AG09309 (cell line): ENCODE measurements around the gene ITPR2.

Source experiments
- DNase-seq: peaks from one replicate; pipeline ENCODE4 v3.0.0-alpha.2; 2010; ENCODE audit warnings: low read depth
- H3K4me3 ChIP-seq: 2 replicates; pipeline ENCODE4 v1.5.1; 2011; ENCODE audit warnings: mild to moderate bottlenecking, low read depth, low read length, moderate library complexity; ENCODE audit not compliant: control insufficient read depth
- TF ChIP-seq, protein P1 (sequence below): IDR thresholded peaks from 2 replicates; pipeline ENCODE4 v1.5.1; 2011; ENCODE audit warnings: mild to moderate bottlenecking, low read depth, low read length, inconsistent platforms; ENCODE audit not compliant: insufficient read depth, control insufficient read depth; ENCODE audit errors: missing control alignments

The ITPR2 gene

DNA sequence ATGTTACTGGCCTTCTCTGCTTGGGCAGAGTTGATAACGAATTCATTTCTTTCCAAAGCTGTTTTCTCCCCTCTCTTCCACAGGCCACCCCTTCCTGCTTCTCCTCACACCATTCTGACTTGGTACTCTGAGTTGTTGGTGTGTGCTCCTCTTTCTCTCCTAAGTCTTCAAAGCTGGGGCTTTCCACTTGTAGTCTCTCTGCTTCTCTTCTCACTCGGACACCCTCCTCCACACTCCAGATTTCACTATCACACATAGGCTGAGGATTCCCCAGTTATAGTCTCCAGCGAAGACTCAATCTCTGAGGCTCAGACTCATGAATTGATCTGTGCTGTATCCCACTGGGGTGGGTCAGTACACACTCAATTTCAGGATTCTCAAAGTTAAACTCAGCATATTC, 436.6 kb downstream of the ITPR2 start:
- TF ChIP-seq, protein P1, sequence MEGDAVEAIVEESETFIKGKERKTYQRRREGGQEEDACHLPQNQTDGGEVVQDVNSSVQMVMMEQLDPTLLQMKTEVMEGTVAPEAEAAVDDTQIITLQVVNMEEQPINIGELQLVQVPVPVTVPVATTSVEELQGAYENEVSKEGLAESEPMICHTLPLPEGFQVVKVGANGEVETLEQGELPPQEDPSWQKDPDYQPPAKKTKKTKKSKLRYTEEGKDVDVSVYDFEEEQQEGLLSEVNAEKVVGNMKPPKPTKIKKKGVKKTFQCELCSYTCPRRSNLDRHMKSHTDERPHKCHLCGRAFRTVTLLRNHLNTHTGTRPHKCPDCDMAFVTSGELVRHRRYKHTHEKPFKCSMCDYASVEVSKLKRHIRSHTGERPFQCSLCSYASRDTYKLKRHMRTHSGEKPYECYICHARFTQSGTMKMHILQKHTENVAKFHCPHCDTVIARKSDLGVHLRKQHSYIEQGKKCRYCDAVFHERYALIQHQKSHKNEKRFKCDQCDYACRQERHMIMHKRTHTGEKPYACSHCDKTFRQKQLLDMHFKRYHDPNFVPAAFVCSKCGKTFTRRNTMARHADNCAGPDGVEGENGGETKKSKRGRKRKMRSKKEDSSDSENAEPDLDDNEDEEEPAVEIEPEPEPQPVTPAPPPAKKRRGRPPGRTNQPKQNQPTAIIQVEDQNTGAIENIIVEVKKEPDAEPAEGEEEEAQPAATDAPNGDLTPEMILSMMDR: no peak
- H3K4me3 ChIP-seq: no peak overlapping the region
- DNase-seq: no peak

DNA sequence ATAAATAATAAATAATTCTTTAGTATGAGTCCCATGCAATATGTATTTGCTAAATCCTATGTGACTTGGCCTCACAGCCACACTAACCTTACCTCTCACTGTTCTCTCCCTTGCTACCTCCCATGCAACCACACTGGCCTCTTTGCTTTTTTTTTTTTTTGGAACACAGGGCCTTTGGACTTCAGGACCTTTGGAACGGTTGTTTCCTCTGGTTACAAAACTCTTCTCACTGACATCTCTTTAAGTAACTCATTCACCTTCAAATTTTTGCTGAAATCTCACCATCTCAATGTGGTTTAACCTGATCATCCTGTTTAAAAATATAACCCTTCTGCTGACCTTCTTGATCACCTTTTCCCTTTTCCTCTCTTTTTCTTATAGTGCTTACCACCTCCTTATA, 443.7 kb downstream of the ITPR2 start:
- no peak for DNase-seq
- no peak overlapping the region for H3K4me3 ChIP-seq
- TF ChIP-seq, protein P1: no peak

DNA sequence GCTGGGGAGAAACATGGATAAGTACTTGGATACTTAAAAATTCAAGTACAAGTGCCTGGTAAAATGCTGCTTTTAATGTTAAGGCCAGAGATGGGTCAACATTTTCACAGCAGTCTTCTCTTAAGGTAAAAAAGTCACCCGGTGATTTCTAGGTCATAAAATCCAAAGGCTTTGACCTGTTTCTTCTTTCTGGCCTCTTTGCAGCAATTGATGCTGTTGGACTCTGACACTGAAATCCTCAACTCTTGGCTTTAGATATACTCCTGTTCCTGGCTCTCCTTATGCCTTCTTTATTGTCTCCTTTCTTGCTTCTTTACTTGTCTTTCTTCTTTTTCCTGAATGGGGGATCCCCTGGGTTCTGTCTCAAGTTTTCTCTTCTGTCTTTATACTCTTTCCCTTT, 448.5 kb downstream of the ITPR2 start:
- no peak overlapping the region for H3K4me3 ChIP-seq
- no peak for DNase-seq
- TF ChIP-seq, protein P1: no peak

DNA sequence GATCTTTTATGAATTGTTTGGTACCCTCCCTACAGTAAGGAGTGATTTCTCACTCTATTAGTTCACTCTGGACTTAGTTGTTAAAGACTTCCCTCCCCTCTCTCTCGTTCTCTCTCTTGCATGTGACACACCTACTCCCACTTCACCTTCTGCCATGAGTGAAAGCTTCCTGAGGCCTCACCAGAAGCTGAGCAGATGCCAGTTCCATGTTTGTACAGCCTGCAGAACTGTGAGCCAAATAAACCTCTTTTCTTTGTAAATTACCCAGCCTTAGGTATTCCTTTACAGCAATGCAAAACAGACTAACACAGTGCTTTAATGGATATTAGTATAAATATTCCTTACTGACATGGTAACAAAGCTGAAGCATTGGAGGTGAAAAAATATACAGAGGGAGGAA, 450.0 kb downstream of the ITPR2 start:
- no peak for DNase-seq
- H3K4me3 ChIP-seq: no peak overlapping the region

DNA sequence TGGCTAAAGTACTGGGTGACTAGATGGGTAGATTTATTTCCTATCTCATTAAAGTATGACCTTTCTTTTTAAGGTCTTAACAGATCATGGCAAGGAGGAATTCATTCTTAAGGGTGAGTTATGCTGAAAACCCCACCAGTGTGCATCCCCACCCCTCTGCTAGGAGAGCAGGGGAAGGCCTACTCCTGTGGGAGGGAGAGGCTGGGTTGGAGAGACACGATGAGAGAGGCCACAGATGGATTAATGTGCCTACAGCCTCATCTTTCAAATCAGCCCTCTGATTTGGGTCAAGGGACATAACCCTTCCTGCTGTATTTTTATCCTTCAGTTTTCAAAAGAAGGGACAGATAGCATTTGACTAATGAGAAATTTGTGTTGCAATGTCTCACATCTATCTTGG, 452.1 kb downstream of the ITPR2 start:
- TF ChIP-seq, protein P1: no peak
- H3K4me3 ChIP-seq: no peak overlapping the region

More for the DNA sequence above, 450.0 kb downstream of the ITPR2 start:
- TF ChIP-seq, protein P1: no peak

DNA sequence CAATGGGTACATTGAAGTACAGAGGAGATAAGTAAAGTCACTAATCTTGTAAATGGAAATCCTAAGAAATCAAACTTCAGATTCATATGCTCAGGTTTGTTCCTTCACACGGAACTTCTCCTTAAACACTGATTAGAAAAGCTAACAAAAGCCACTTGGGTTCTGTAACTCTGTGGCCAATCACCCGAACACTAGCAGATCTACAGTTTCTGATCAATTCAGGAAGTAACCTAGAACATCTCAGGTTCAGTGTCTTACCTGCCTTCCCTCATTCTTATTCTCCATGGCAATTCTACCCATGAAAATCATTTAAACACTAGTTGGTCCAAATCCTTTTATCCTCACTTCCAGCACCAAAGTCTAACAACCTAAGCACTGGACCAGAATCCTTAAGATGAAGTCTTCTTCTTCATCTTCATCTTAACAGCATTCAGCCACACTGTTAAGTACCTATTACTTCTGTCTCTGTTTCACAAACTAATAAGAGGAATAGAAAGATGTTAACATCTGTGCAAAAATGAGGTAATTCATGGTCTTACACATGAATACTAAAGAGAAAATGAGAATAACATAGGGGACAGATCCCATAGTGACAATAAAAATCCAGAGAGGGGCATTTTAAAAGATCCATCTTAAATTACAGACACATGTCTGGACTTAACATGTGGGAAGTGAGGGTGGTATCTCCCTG, 453.1 kb downstream of the ITPR2 start:
- TF ChIP-seq, protein P1: no peak
- DNase-seq: no peak
- H3K4me3 ChIP-seq: no peak overlapping the region

More for the DNA sequence above, 452.1 kb downstream of the ITPR2 start:
- no peak for DNase-seq
